OCI-LY3 (cell line): Measurements from ENCODE around the gene QRICH2.

Source experiments
- EZH2phosphoT487 ChIP-seq: fragments of 200-600 bp; shearing (Covaris generic); IDR thresholded peaks from 2 replicates; pipeline ENCODE4 v1.6.1; 2018; ENCODE audit warnings: antibody characterized with exemption, mixed run types, low read depth
- TF ChIP-seq, protein P1 (sequence below): fragments of 200-600, 300-600 bp; sonication (generic); IDR thresholded peaks from 2 replicates; pipeline ENCODE4 v1.5.1; 2014; ENCODE audit warnings: antibody characterized with exemption, low read length, low read depth

DNA sequence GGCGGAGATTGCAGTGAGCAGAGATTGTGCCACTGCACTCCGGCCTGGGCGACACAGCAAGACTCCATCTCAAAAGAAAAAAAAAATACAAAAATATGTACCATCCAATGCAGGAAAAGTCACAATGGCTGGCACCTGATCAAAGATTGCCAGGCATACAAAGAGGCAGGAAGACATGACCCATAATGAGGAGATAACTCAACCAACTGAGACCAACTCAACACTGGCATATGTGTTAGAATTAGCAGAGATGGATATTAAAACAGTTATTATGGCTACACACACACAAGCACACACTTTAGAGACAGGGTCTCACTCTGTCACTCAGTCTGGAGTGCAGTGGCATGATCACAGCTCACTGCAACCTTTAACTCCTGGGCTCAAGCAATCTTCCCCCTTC lies 10.6 kb downstream of the QRICH2 start:
- TF ChIP-seq, protein P1, sequence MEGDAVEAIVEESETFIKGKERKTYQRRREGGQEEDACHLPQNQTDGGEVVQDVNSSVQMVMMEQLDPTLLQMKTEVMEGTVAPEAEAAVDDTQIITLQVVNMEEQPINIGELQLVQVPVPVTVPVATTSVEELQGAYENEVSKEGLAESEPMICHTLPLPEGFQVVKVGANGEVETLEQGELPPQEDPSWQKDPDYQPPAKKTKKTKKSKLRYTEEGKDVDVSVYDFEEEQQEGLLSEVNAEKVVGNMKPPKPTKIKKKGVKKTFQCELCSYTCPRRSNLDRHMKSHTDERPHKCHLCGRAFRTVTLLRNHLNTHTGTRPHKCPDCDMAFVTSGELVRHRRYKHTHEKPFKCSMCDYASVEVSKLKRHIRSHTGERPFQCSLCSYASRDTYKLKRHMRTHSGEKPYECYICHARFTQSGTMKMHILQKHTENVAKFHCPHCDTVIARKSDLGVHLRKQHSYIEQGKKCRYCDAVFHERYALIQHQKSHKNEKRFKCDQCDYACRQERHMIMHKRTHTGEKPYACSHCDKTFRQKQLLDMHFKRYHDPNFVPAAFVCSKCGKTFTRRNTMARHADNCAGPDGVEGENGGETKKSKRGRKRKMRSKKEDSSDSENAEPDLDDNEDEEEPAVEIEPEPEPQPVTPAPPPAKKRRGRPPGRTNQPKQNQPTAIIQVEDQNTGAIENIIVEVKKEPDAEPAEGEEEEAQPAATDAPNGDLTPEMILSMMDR = no peak
- no peak for TF ChIP-seq EZH2phosphoT487
